IMR-90 (cell line): ENCODE results near the gene ADARB2. TPM values are rescaled to one million over a fixed set of nuclear protein-coding genes. Genes with fewer than 3 reads are reported as not detected.

Experiments used
- ATAC-seq: fragments of 200-7000 bp; cut with Tn5 transposase; 2 replicates; pipeline ENCODE4 v1.9.1; 2020; ENCODE audit warnings: low read depth, mild to moderate bottlenecking, moderate library complexity
- BruUV-seq: library from RNA; stranded (reverse); fragments of 400-500 nt; replicated peaks from 2 replicates; lab custom pipeline; 2021; lab: Mats Ljungman, UMichigan
- CTCF ChIA-PET: fragments of 300-600 bp; formaldehyde crosslinking; extraction: SDS; loops from one replicate; lab custom pipeline; 2021; ENCODE audit warnings: antibody characterized with exemption; lab: Yijun Ruan, JAX
- POLR2A ChIA-PET: fragments of 300-600 bp; sonication (Branson Sonifier 250); formaldehyde crosslinking; loops from one replicate; lab custom pipeline; 2022; ENCODE audit warnings: antibody characterized with exemption; ENCODE audit not compliant: unreplicated experiment; lab: Charles Lee
- DNase-seq: peaks from one replicate; pipeline ENCODE4 v3.0.0; 2013
- H2AFZ ChIP-seq: replicated peaks from 2 replicates; pipeline ENCODE3; 2013; ENCODE audit warnings: low read length, mild to moderate bottlenecking; ENCODE audit not compliant: poor library complexity
- H2AK5ac ChIP-seq: 2 replicates; pipeline ENCODE4 v1.6.1; 2013; ENCODE audit warnings: low read depth, low read length, inconsistent platforms
- H2AK9ac ChIP-seq: replicated peaks from 2 replicates; pipeline ENCODE3; 2013; ENCODE audit warnings: mild to moderate bottlenecking, low read depth, low read length, moderate library complexity; ENCODE audit not compliant: poor library complexity
- H2BK120ac ChIP-seq: 2 replicates; pipeline ENCODE4 v1.6.1; 2013; ENCODE audit warnings: low read depth, low read length, inconsistent platforms
- H2BK15ac ChIP-seq: 3 replicates; pipeline ENCODE4 v1.6.1; 2013; ENCODE audit warnings: low read depth, low read length, inconsistent platforms
- H2BK20ac ChIP-seq: 2 replicates; pipeline ENCODE4 v1.6.1; 2013; ENCODE audit warnings: low read depth, mild to moderate bottlenecking, inconsistent platforms, low read length, moderate library complexity
- H2BK5ac ChIP-seq: 2 replicates; pipeline ENCODE4 v1.6.1; 2013; ENCODE audit warnings: mild to moderate bottlenecking, low read depth, low read length, inconsistent platforms; ENCODE audit not compliant: poor library complexity, severe bottlenecking
- H3K14ac ChIP-seq: replicated peaks from 2 replicates; pipeline ENCODE4 v1.6.1; 2013; ENCODE audit warnings: low read depth, low read length, inconsistent platforms
- H3K18ac ChIP-seq: 2 replicates; pipeline ENCODE4 v1.6.1; 2013; ENCODE audit warnings: low read depth, low read length, control low read depth
- H3K23ac ChIP-seq: 2 replicates; pipeline ENCODE4 v1.6.1; 2013; ENCODE audit warnings: low read depth, low read length, inconsistent platforms
- H3K27ac ChIP-seq: 2 replicates; pipeline ENCODE4 v1.5.1; 2013; ENCODE audit warnings: mild to moderate bottlenecking, control low read depth, low read length; ENCODE audit not compliant: insufficient read depth
- H3K27me3 ChIP-seq: 2 replicates; pipeline ENCODE4 v1.6.1; 2013; ENCODE audit warnings: low read length; ENCODE audit not compliant: control insufficient read depth, insufficient read depth
- H3K36me3 ChIP-seq: 2 replicates; pipeline ENCODE4 v1.6.1; 2013; ENCODE audit warnings: low read length, mixed read lengths; ENCODE audit not compliant: control insufficient read depth, insufficient read depth
- H3K4ac ChIP-seq: 2 replicates; pipeline ENCODE4 v1.6.1; 2013; ENCODE audit warnings: low read depth, low read length, inconsistent platforms
- H3K4me1 ChIP-seq: 2 replicates; pipeline ENCODE4 v1.6.1; 2013; ENCODE audit warnings: low read length, mixed read lengths; ENCODE audit not compliant: control insufficient read depth, insufficient read depth
- H3K4me2 ChIP-seq: 2 replicates; pipeline ENCODE4 v1.6.1; 2013; ENCODE audit warnings: low read depth, mild to moderate bottlenecking, control low read depth, low read length, moderate library complexity
- H3K4me3 ChIP-seq: 2 replicates; pipeline ENCODE4 v1.5.1; 2013; ENCODE audit warnings: low read depth, mild to moderate bottlenecking, control low read depth, low read length, moderate library complexity; ENCODE audit not compliant: insufficient read depth
- H3K56ac ChIP-seq: 2 replicates; pipeline ENCODE4 v1.6.1; 2013; ENCODE audit warnings: low read length, inconsistent platforms; ENCODE audit not compliant: insufficient read depth; ENCODE audit errors: extremely low read depth
- H3K79me1 ChIP-seq, 2 experiments: 2 replicates each; pipeline ENCODE4 v1.6.1; 2013; ENCODE audit warnings: low read length in 2 of 2, inconsistent platforms in 1 of 2, low read depth in 1 of 2
- H3K9ac ChIP-seq: 2 replicates; pipeline ENCODE4 v1.6.1; 2013; ENCODE audit warnings: low read depth, low read length, control low read depth
- H3K9me1 ChIP-seq: 2 replicates; pipeline ENCODE4 v1.6.1; 2013; ENCODE audit warnings: low read length, inconsistent platforms; ENCODE audit not compliant: insufficient read depth
- H3K9me3 ChIP-seq: 2 replicates; pipeline ENCODE4 v1.6.1; 2013; ENCODE audit warnings: low read length; ENCODE audit not compliant: control insufficient read depth, insufficient read depth
- H4K20me1 ChIP-seq: 2 replicates; pipeline ENCODE4 v1.6.1; 2013; ENCODE audit warnings: low read length, inconsistent platforms; ENCODE audit not compliant: insufficient read depth
- H4K5ac ChIP-seq: 2 replicates; pipeline ENCODE4 v1.6.1; 2013; ENCODE audit warnings: mild to moderate bottlenecking, low read depth, low read length, control low read depth
- H4K8ac ChIP-seq, 2 experiments: 2 replicates each; pipeline ENCODE4 v1.6.1; 2013; ENCODE audit warnings: low read depth in 2 of 2, low read length in 2 of 2, control low read depth in 1 of 2, inconsistent platforms in 1 of 2
- H4K91ac ChIP-seq: 2 replicates; pipeline ENCODE4 v1.6.1; 2013; ENCODE audit warnings: low read depth, low read length, inconsistent platforms; ENCODE audit not compliant: insufficient read depth
- BHLHE40 ChIP-seq: fragments of 150-350 bp; IDR thresholded peaks from 2 replicates; pipeline ENCODE4 v1.6.1; 2016; ENCODE audit warnings: mild to moderate bottlenecking, low read depth, low read length
- CEBPB ChIP-seq: IDR thresholded peaks from 2 replicates; pipeline ENCODE4 v1.6.1; 2012; ENCODE audit warnings: low read depth, low read length, improper control_type of control experiment
- CHD1 ChIP-seq: IDR thresholded peaks from 2 replicates; pipeline ENCODE4 v1.6.1; 2012; ENCODE audit warnings: low read depth, low read length, improper control_type of control experiment
- ELK1 ChIP-seq: fragments of 150-350 bp; IDR thresholded peaks from 2 replicates; pipeline ENCODE4 v1.6.1; 2016; ENCODE audit warnings: low read depth, mild to moderate bottlenecking, low read length, moderate library complexity, borderline replicate concordance
- FOS ChIP-seq: fragments of 150-350 bp; IDR thresholded peaks from 2 replicates; pipeline ENCODE4 v1.6.1; 2016; ENCODE audit warnings: low read depth, low read length
- MAZ ChIP-seq: IDR thresholded peaks from 2 replicates; pipeline ENCODE4 v1.6.1; 2012; ENCODE audit warnings: low read depth, mild to moderate bottlenecking, low read length, improper control_type of control experiment, moderate library complexity, borderline replicate concordance
- MXI1 ChIP-seq: IDR thresholded peaks from 2 replicates; pipeline ENCODE4 v1.6.1; 2012; ENCODE audit warnings: low read depth, mild to moderate bottlenecking, low read length, moderate library complexity, borderline replicate concordance
- NFE2L2 ChIP-seq: fragments of 150-350 bp; IDR thresholded peaks from 2 replicates; pipeline ENCODE4 v1.6.1; 2016; ENCODE audit warnings: low read depth, mild to moderate bottlenecking, low read length
- POLR2A ChIP-seq: IDR thresholded peaks from 2 replicates; pipeline ENCODE4 v1.6.1; 2012; ENCODE audit warnings: mild to moderate bottlenecking, low read depth, low read length
- RAD21 ChIP-seq: IDR thresholded peaks from 2 replicates; pipeline ENCODE4 v1.6.1; 2012; ENCODE audit warnings: low read length, improper control_type of control experiment
- RCOR1 ChIP-seq: IDR thresholded peaks from 2 replicates; pipeline ENCODE4 v1.6.1; 2012; ENCODE audit warnings: mild to moderate bottlenecking, low read length, improper control_type of control experiment; ENCODE audit not compliant: insufficient replicate concordance
- RFX5 ChIP-seq: IDR thresholded peaks from 2 replicates; pipeline ENCODE4 v1.8.0; 2012; ENCODE audit warnings: low read depth, mild to moderate bottlenecking, low read length, moderate library complexity
- SMC3 ChIP-seq: fragments of 150-350 bp; IDR thresholded peaks from 2 replicates; pipeline ENCODE4 v1.6.1; 2016; ENCODE audit warnings: low read depth, mild to moderate bottlenecking, antibody characterized with exemption, low read length, moderate library complexity
- USF2 ChIP-seq: fragments of 150-350 bp; IDR thresholded peaks from 2 replicates; pipeline ENCODE4 v1.6.1; 2017; ENCODE audit warnings: mild to moderate bottlenecking, antibody characterized with exemption, low read length, low read depth
- WGBS, 2 experiments: methylation state at CpG; one replicate each; pipeline versions ENCODE4 v1.1.5 to v1.1.7; 2013; ENCODE audit warnings: missing lambda C conversion rate in 2 of 2; ENCODE audit not compliant: insufficient read length in 1 of 2; ENCODE audit errors: extremely low coverage in 2 of 2; 5-methylcytosine and 5-hydroxymethylcytosine counted together
- dilution Hi-C: fragments of 300-500 bp; cut with HindIII; formaldehyde crosslinking; loops from one replicate; pipeline ENCODE4 v1.14.3; 2018; ENCODE audit warnings: low sequenced_read_pairs; ENCODE audit not compliant: unreplicated experiment
- in situ Hi-C: fragments of 300-500 bp; cut with MboI; formaldehyde crosslinking; loops from 3 replicates; pipeline ENCODE4 v1.14.3; 2019; ENCODE audit warnings: low sequenced_read_pairs, inconsistent platforms, mixed read lengths
- intact Hi-C: fragments of 100-400 bp; cut with micrococcal nuclease; formaldehyde crosslinking; loops from 2 replicates; pipeline ENCODE4 v1.10.0; 2022
- polyA plus RNA-seq, 3 experiments: library from polyadenylated mRNA; depleted of rRNA; stranded (reverse); fragments of >200 nt; gene quantifications; 2 replicates each; pipeline ENCODE4 v1.2.3, GENCODE V29; 2012; ENCODE audit warnings: low replicate concordance in 1 of 3
- total RNA-seq: library from RNA; depleted of rRNA; stranded (reverse); fragments of >200 nt; gene quantifications from 2 replicates; pipeline ENCODE4 v1.2.3, GENCODE V29; 2012
- TF ChIP-seq, protein P1 (sequence below): conservative IDR thresholded peaks from 2 replicates; pipeline ENCODE4 v1.5.1; 2012; ENCODE audit warnings: mild to moderate bottlenecking, low read depth, low read length, improper control_type of control experiment

The ADARB2 gene
- total and polyA plus RNA-seq, 2 of the 4 experiments (the other 2 are of a cell fraction), result not detected

DNA sequence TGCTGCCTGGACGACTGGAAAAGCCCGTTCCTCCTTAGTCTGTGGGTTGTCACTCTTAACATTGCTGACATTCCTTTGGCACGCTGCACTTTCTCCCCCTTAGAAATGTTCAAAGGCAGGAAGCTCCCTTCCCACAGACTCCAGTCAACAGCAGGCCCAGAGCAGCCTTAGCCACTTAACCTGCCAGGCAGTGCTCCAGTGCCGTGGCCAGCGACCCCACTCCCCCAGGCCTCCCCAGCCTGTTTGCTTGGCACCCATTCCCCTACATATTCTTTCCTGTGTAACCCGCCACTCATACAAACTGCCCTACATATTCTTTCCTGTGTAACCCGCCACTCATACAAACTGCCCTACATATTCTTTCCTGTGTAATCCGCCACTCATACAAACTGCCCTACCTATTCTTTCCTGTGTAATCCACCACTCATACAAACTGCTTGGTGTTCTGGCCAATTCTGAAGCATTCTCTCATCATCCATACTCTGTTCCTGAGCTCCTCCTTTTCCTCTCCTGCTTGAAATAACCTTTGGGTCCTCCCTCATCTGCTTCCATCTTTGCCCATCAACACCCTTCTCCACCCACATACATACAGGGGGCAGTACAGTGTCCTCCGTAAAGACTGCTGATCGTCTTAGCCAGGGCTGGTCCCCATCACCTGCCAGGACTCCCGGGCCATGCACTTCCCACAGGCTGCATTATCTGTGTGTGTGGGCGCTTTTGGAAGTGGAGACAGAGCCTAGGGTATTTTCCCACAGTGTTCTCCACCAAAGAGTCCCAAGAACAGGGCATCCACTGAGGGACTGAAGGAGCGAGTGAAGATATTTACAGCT, 57.3 kb downstream of the ADARB2 start:
- Histone ChIP-seq H3K4me1 (no peaks in the 10 kb centered on the region), H3K36me3 (no peaks in the 10 kb centered on the region), H3K18ac (no peak overlapping the region), H3K23ac (no peak overlapping the region), H4K20me1 (no peaks in the 10 kb centered on the region), H3K4me3 (no peak overlapping the region), H3K4me2 (no peak overlapping the region), H3K9me1 (no peaks in the 10 kb centered on the region), H2AFZ (no peak overlapping the region), H2BK5ac (no peak overlapping the region), H2AK5ac (no peak overlapping the region), H2BK15ac (no peak overlapping the region), H3K14ac (no peak overlapping the region), H3K9ac (no peak overlapping the region), H4K8ac (no peak overlapping the region), H3K56ac (no peak overlapping the region), H4K5ac (no peak overlapping the region), H3K9me3 (peaks cover 48% of the 10 kb centered on the region), H3K79me1 (no peaks in the 10 kb centered on the region), H2BK120ac (no peak overlapping the region), H3K27ac (no peak overlapping the region), H3K4ac (no peak overlapping the region), H3K27me3 (no peaks in the 10 kb centered on the region), H2BK20ac (no peak overlapping the region), H4K91ac (no peak overlapping the region), H2AK9ac (no peak overlapping the region)
- POLR2A ChIA-PET, result no interaction called here
- ATAC-seq (no peak), DNase-seq (no peak)
- CTCF ChIA-PET, result no interaction called here
- intact Hi-C loops, result no loop called here
- dilution Hi-C loops, result no loop called here
- WGBS, 2 experiments, result 47% methylated on average over 3 of the region's 13 CpGs; no CpG with 5 or more reads in 1 of the 2 experiments
- BruUV-seq, result no TSS peak
- in situ Hi-C loops, result no loop called here
- TF ChIP-seq POLR2A, result no peak
- no peak for TF ChIP-seq ELK1
- TF ChIP-seq RCOR1, result no peak
- TF ChIP-seq, protein P1, sequence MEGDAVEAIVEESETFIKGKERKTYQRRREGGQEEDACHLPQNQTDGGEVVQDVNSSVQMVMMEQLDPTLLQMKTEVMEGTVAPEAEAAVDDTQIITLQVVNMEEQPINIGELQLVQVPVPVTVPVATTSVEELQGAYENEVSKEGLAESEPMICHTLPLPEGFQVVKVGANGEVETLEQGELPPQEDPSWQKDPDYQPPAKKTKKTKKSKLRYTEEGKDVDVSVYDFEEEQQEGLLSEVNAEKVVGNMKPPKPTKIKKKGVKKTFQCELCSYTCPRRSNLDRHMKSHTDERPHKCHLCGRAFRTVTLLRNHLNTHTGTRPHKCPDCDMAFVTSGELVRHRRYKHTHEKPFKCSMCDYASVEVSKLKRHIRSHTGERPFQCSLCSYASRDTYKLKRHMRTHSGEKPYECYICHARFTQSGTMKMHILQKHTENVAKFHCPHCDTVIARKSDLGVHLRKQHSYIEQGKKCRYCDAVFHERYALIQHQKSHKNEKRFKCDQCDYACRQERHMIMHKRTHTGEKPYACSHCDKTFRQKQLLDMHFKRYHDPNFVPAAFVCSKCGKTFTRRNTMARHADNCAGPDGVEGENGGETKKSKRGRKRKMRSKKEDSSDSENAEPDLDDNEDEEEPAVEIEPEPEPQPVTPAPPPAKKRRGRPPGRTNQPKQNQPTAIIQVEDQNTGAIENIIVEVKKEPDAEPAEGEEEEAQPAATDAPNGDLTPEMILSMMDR, result no peak
- no peak for TF ChIP-seq MXI1
- no peak for TF ChIP-seq RFX5
- TF ChIP-seq RAD21, result no peak
- TF ChIP-seq FOS, result no peak
- no peak for TF ChIP-seq USF2
- no peak for TF ChIP-seq NFE2L2
- TF ChIP-seq SMC3, result no peak
- TF ChIP-seq BHLHE40, result no peak
- no peak for TF ChIP-seq CHD1
- TF ChIP-seq MAZ, result no peak
- TF ChIP-seq CEBPB, result no peak
